AG09309 (cell line): ENCODE results near the gene KRTAP5-11.
"Not testable (repeated sequence)": the region's sequence is repeated elsewhere in the genome, so short reads cannot be mapped to it uniquely, and the experiment has no call there.

Experiments used
- DNase-seq: peaks from one replicate; pipeline ENCODE4 v3.0.0-alpha.2; 2010; ENCODE audit warnings: low read depth
- H3K4me3 ChIP-seq: 2 replicates; pipeline ENCODE4 v1.5.1; 2011; ENCODE audit warnings: mild to moderate bottlenecking, low read depth, low read length, moderate library complexity; ENCODE audit not compliant: control insufficient read depth
- TF ChIP-seq, protein P1 (sequence below): IDR thresholded peaks from 2 replicates; pipeline ENCODE4 v1.5.1; 2011; ENCODE audit warnings: mild to moderate bottlenecking, low read depth, low read length, inconsistent platforms; ENCODE audit not compliant: insufficient read depth, control insufficient read depth; ENCODE audit errors: missing control alignments

Gene KRTAP5-11

DNA sequence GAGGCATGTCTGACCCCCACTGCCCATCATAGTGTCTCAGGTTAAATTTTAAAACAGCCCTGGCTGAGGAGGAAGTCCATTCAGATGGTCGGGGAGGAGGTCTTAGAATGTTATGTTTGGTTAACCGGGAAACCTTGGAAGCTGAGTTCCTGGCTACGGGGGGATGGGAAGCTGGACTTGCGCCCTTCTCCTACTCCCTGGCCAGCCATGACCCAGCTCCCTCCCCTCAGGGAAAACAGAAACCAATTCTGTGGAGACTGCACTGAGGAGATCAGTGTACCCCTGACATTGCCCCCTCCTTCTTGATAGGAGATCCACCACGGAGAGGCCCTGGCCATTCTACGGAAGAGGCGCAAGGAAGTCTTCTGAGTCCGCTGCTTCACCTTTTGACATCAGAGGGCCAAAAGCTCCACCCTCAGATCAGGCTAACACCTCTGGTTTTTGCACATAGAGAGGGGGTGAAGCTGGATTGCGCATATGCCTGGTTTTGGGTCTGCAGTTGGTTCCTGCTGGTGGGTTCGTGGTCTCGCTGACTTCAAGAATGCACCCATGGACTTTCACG, 37.2 kb downstream of the KRTAP5-11 start:
- no peak overlapping the region for H3K4me3 ChIP-seq
- no peak for DNase-seq
- TF ChIP-seq, protein P1, sequence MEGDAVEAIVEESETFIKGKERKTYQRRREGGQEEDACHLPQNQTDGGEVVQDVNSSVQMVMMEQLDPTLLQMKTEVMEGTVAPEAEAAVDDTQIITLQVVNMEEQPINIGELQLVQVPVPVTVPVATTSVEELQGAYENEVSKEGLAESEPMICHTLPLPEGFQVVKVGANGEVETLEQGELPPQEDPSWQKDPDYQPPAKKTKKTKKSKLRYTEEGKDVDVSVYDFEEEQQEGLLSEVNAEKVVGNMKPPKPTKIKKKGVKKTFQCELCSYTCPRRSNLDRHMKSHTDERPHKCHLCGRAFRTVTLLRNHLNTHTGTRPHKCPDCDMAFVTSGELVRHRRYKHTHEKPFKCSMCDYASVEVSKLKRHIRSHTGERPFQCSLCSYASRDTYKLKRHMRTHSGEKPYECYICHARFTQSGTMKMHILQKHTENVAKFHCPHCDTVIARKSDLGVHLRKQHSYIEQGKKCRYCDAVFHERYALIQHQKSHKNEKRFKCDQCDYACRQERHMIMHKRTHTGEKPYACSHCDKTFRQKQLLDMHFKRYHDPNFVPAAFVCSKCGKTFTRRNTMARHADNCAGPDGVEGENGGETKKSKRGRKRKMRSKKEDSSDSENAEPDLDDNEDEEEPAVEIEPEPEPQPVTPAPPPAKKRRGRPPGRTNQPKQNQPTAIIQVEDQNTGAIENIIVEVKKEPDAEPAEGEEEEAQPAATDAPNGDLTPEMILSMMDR: no peak

DNA sequence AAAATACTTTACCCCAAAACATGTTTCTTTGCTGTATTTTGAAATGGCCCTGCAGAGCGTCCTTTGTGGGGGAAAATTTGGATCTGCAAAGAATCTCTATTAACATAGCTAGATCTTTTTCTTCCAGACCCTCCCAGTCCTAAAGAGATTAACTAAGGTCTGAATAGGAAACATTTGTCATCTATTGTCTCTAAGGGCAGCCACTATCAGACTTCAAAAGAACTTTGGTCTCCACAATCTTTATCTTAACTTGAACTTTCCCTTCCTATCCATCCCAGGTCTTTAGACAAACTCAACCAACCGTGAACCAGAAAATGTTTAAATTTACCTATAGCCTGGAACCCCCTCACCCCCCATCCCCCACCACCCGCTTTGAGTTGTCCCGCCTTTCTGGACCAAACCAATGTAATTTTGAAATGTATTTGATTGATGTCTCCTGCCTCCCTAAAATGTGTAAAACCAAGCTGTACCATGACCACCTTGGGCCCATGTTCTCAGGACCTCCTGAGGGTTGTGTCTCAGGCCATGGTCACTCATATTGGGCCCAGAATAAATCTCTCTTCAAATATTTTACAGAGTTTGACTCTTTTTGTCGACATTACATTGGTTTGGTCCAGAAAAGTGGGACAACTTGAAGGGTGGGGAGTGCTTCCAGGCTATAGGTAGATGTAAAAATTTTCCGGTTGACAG, 38.0 kb downstream of the KRTAP5-11 start:
- DNase-seq: no peak
- TF ChIP-seq, protein P1: no peak
- no peak overlapping the region for H3K4me3 ChIP-seq

DNA sequence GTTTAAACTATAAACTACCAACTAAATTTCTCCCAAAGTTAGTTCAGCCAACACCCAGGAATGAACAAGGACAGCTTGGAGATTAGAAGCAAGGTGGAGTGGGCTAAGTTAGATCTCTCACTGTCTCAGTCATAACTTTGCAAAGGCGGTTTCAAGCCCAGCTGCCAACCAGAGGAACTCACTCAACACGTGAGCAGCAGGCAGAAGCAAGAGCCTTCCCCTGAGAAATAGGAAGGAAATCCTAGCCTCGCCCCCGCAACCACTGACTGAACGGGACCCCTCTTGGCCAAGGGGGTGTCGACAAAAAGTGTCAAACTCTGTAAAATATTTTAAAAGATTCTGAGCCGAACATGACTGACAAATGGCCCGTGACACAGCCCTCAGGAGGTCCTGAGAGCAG, 38.8 kb downstream of the KRTAP5-11 start:
- TF ChIP-seq, protein P1: no peak
- H3K4me3 ChIP-seq: no peak overlapping the region
- no peak for DNase-seq

DNA sequence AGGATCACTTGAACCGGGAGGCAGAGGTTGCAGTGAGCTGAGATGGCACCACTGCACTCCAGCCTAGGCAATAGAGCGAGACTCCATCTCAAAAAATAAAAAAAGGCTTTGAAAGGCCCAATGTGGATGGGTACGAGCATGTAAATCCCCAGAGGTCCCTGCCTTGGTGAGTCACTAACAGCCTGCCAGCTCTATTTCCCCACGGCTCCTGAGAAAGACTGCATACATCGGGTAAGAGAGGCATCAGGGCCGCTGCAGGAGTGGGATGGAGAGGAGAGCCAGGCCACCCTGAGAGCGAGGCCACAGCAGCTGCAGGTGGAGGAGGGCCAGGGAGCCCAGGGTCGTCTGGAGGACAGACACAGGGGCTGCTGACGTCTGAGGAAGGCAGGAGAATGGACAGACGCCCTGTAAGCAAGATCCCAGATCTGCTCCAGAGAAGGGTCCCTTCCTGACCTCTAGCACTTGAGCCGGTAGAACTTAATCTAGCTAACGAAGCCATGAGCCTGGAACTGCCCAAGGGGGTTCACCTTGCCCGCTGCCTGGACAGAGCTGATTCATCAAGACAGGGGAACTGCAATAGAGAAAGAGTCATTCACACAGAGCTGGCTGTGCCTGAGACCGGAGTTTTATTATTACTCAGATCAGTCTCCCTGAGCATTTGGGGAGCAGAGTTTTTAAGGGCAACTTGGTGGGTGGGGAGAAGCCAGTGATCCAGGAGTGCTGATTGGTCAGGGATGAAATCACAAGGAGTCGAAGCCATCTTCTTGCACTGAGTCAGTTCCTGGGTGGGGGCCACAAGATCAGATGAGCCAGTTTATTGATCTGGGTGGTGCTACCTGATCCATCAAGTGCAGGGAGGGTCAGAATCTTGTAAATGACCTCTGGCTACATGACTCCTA, 39.5 kb downstream of the KRTAP5-11 start:
- DNase-seq: no peak
- no peak overlapping the region for H3K4me3 ChIP-seq
- TF ChIP-seq, protein P1: no peak

DNA sequence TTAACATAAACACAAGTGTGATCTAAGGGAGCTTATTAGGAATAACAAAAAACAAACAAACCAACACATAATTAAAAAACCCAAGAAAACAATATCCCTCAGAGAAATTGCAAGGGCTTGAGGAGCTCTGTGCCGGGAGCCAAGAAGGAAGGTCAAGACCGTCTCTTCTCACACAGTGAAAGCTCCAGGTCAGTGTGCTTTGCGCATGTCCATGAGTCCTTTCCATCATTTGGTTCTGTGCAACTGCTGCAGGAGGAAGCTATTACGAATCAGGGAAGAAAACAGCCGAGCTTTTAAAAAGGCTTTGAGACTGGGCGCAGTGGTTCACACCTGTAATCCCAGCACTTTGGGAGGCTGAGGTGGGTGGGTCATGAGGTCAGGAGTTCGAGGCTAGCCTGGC, 40.3 kb downstream of the KRTAP5-11 start:
- TF ChIP-seq, protein P1: no peak
- H3K4me3 ChIP-seq: no peak overlapping the region
- DNase-seq: no peak

DNA sequence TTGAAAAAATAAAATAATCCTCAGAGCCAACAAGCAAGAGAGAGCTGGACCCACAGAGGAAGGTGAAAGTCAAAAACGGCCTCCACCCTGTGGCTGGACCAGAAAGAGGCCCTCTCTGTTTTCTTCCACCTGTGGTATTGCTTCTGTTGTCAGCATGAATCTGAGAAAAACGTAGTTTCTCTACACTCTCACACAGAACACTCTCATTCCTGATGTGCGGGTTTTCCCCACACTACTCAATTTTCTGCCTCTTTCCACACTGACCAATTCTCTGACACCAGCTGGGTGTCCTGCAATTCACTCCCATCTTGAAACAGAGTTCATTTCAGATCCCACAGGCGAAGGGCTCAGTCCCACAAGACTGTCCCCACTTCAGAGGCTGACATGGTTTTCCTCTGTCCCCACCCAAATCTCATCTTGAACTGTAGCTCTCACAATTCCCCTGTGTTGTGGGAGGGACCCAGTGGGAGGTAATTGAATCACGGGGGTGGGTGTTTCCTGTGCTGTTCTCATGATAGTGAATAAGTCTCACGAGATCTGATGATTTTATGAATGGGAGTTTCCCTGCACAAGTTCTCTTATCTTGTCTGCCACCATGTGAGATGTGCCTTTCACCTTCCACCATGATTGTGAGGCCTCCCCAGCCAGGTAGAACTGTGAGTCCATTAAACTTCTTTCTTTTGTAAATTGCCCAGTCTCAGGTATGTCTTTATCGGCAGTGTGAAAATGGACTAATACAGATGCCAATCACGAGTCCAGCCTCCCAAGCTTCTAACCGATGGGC, 42.0 kb downstream of the KRTAP5-11 start:
- not testable (repeated sequence) for DNase-seq, H3K4me3 ChIP-seq

DNA sequence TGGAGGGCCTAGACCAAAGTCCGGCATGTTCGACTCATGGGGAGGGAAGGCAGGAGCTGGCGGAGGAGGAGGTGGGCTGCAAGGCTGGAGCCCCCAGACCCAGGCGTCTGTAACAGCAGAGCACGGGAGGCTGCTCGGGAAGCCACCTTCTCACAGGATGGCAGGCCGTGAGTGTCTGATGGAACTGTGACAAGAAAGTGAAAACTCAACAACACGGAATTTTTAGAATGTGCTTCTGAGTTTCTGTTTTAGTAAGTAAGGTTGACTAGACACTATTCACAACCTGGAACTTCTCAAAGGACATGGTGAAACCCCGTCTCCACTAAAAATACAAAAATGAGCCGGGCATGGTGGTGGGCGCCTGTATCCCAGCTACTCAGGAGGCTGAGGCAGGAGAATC, 42.7 kb downstream of the KRTAP5-11 start:
- DNase-seq: not testable (repeated sequence)

More for the DNA sequence above, 42.7 kb downstream of the KRTAP5-11 start:
- H3K4me3 ChIP-seq: not testable (repeated sequence)
